Endothelial cell of umbilical vein (primary cell): ENCODE results near the gene SLC1A3. TPM values are rescaled to one million over a fixed set of nuclear protein-coding genes. Genes with fewer than 3 reads are reported as not detected.

Experiments used
- BruUV-seq: library from RNA; stranded (reverse); fragments of 400-500 nt; replicated peaks from 2 replicates; lab custom pipeline; 2021; lab: Mats Ljungman, UMichigan
- CTCF ChIA-PET: fragments of 300-600, 350-600 bp; sonication (Branson Sonifier 250); formaldehyde crosslinking; loops from one replicate; lab custom pipeline; 2021; ENCODE audit warnings: antibody characterized with exemption, inconsistent platforms; lab: Charles Lee
- POLR2A ChIA-PET: fragments of 300-600, 350-600 bp; sonication (Branson Sonifier 250); formaldehyde crosslinking; loops from one replicate; lab custom pipeline; 2021; ENCODE audit warnings: antibody characterized with exemption, inconsistent platforms; lab: Charles Lee
- DNase-seq: peaks from one replicate; pipeline ENCODE4 v3.0.0-alpha.2; 2011; ENCODE audit warnings: low read depth, low spot score
- FAIRE-seq: peaks from 2 replicates; lab custom pipeline; 2011; peaks lifted over from hg19 to GRCh38; lab: Jason Lieb, UNC
- H2AFZ ChIP-seq: 2 replicates; pipeline ENCODE4 v1.6.0; 2012; ENCODE audit warnings: low read depth, low read length, control low read depth, inconsistent platforms
- H3K27ac ChIP-seq: 2 replicates; pipeline ENCODE4 v1.5.1; 2011; ENCODE audit warnings: low read depth, mild to moderate bottlenecking, control low read depth, low read length, moderate library complexity; ENCODE audit not compliant: insufficient read depth
- H3K27me3 ChIP-seq, 2 experiments: 2 replicates each; pipeline versions ENCODE4 v1.6.0 to v1.6.1; 2011; ENCODE audit warnings: low read length in 2 of 2, mixed read lengths in 1 of 2; ENCODE audit not compliant: control insufficient read depth in 2 of 2, insufficient read depth in 2 of 2
- H3K36me3 ChIP-seq, 2 experiments: 2 replicates in 1 of 2; 3 replicates in 1 of 2; pipeline ENCODE4 v1.5.1; 2011; ENCODE audit warnings: low read length in 2 of 2, mild to moderate bottlenecking in 1 of 2, moderate library complexity in 1 of 2; ENCODE audit not compliant: control insufficient read depth in 2 of 2, insufficient read depth in 2 of 2; ENCODE audit errors: extremely low read depth in 1 of 2
- H3K4me1 ChIP-seq: 3 replicates; pipeline ENCODE4 v1.5.1; 2011; ENCODE audit warnings: mild to moderate bottlenecking, low read length; ENCODE audit not compliant: control insufficient read depth, insufficient read depth; ENCODE audit errors: extremely low read depth
- H3K4me2 ChIP-seq: 2 replicates; pipeline ENCODE4 v1.6.1; 2011; ENCODE audit warnings: low read length, control low read depth, mixed read lengths; ENCODE audit not compliant: insufficient read depth
- H3K4me3 ChIP-seq, 3 experiments: fragments of 200-600 bp in 1 of 3; sonication (generic), shearing (Covaris generic) in 1 of 3; replicated peaks in 1 of 3; 2 replicates each; pipeline ENCODE4 v1.5.1; 2011 to 2016; ENCODE audit warnings: control low read depth in 3 of 3, low read length in 3 of 3, mild to moderate bottlenecking in 2 of 3, inconsistent platforms in 1 of 3, low read depth in 1 of 3, moderate library complexity in 1 of 3; ENCODE audit not compliant: insufficient read depth in 1 of 3
- H3K79me2 ChIP-seq: 2 replicates; pipeline ENCODE4 v1.6.0; 2012; ENCODE audit warnings: low read length, inconsistent platforms; ENCODE audit not compliant: control insufficient read depth, insufficient read depth
- H3K9ac ChIP-seq: replicated peaks from 2 replicates; pipeline ENCODE3; 2011; ENCODE audit warnings: low read length, control low read depth; ENCODE audit not compliant: insufficient read depth; ENCODE audit errors: extremely low read depth
- H3K9me1 ChIP-seq: replicated peaks from 3 replicates; pipeline ENCODE4 v1.6.0; 2011; ENCODE audit warnings: mild to moderate bottlenecking, low read length; ENCODE audit not compliant: control insufficient read depth, insufficient read depth; ENCODE audit errors: extremely low read depth
- H3K9me3 ChIP-seq: replicated peaks from 2 replicates; pipeline ENCODE4 v1.5.1; 2012; ENCODE audit warnings: low read length, inconsistent platforms; ENCODE audit not compliant: control insufficient read depth, insufficient read depth
- H4K20me1 ChIP-seq: replicated peaks from 2 replicates; pipeline ENCODE3; 2011; ENCODE audit warnings: mild to moderate bottlenecking, low read length; ENCODE audit not compliant: control insufficient read depth, insufficient read depth; ENCODE audit errors: extremely low read depth
- CTCF ChIP-seq, 2 donors: IDR thresholded peaks; 1 replicate in 1 of 2; 2 replicates in 1 of 2; pipeline ENCODE4 v1.5.1; 2011; ENCODE audit warnings: low read length in 2 of 2, mild to moderate bottlenecking in 2 of 2, moderate library complexity in 2 of 2, control low read depth in 1 of 2, inconsistent platforms in 1 of 2, low read depth in 1 of 2; ENCODE audit not compliant: insufficient read depth in 1 of 2; ENCODE audit errors: extremely low read depth in 1 of 2
- EZH2 ChIP-seq: IDR thresholded peaks from 2 replicates; pipeline ENCODE4 v1.6.1; 2012; ENCODE audit warnings: borderline replicate concordance, low read depth, mild to moderate bottlenecking, moderate library complexity, low read length, inconsistent platforms; ENCODE audit not compliant: severe bottlenecking
- FOS ChIP-seq: IDR thresholded peaks from 2 replicates; pipeline ENCODE4 v1.6.1; 2011; ENCODE audit warnings: mild to moderate bottlenecking, low read length, moderate library complexity, borderline replicate concordance; ENCODE audit not compliant: insufficient read depth
- GATA2 ChIP-seq: IDR thresholded peaks from 2 replicates; pipeline ENCODE4 v1.7.0; 2011; ENCODE audit warnings: low read depth, mild to moderate bottlenecking, moderate library complexity, mixed read lengths, low read length; ENCODE audit not compliant: insufficient read length, insufficient read depth
- JUN ChIP-seq: IDR thresholded peaks from 2 replicates; pipeline ENCODE4 v1.6.1; 2011; ENCODE audit warnings: borderline replicate concordance, low read depth; ENCODE audit not compliant: insufficient read length, insufficient read depth
- MYC ChIP-seq: IDR thresholded peaks from one replicate; pipeline ENCODE4 v1.6.1; 2011; ENCODE audit warnings: mild to moderate bottlenecking, low read depth, low read length
- POLR2A ChIP-seq: IDR thresholded peaks from 2 replicates; pipeline ENCODE4 v1.6.1; 2012; ENCODE audit warnings: low read depth, mild to moderate bottlenecking, control low read depth, low read length
- POLR2AphosphoS5 ChIP-seq: IDR thresholded peaks from 2 replicates; pipeline ENCODE4 v1.6.1; 2012; ENCODE audit warnings: low read depth, mild to moderate bottlenecking, control low read depth, low read length, moderate library complexity; ENCODE audit not compliant: insufficient read depth
- dilution Hi-C: fragments of 300-500 bp; cut with MboI; formaldehyde crosslinking; loops from one replicate; pipeline ENCODE4 v1.15.0; 2019; ENCODE audit warnings: low sequenced_read_pairs; ENCODE audit not compliant: extremely low pct_ligation_motif_present
- intact Hi-C: fragments of 100-400 bp; cut with micrococcal nuclease; formaldehyde crosslinking; loops from one replicate; pipeline ENCODE4 v1.10.0; 2022
- polyA plus RNA-seq, 4 experiments: library from polyadenylated mRNA; depleted of rRNA in 3 of 4; stranded (reverse) in 3 of 4; unstranded in 1 of 4; fragments of >200 nt; gene quantifications; 2 replicates each; pipeline versions ENCODE4 v1.2.1 to v1.2.3, GENCODE V29; 2011 to 2012; ENCODE audit warnings: missing spikeins in 1 of 4
- total RNA-seq: library from RNA; stranded (reverse); gene quantifications from 2 replicates; pipeline ENCODE4 v1.2.3, GENCODE V29; 2021
- TF ChIP-seq, protein P1 (sequence below): IDR thresholded peaks from 2 replicates; pipeline ENCODE4 v1.6.1; 2011; ENCODE audit not compliant: insufficient read depth, insufficient read length

The SLC1A3 gene
- total and polyA plus RNA-seq, 2 donors (not counting 3 experiments of a cell fraction or from before 2014, with no cell fraction given) = 0.36 TPM; not detected in 1

DNA sequence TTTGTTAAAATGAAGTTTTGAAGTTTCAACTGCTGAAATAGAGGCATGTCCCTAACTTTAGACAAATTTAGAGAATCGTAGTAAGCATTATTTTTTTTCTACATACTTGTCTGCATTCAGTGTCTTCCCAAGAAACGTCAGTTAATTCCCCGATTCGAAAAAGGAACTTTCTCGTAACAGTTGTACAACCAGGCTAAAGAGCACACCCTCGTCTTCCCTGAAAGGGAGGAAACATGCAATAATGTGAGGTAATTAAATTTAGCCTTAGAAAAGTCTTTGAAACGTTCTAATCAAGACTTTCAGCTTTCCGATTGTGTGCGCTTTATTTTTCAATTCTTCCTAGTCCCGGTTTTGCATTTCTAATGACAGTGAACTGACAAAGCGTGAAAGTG, 374 bp upstream of the SLC1A3 start:
- peak overlapping the region; percentile 21 for H3K9ac ChIP-seq
- FAIRE-seq = no peak
- DNase-seq = no peak
- H3K27ac ChIP-seq = no peak overlapping the region
- peak overlapping the region; percentile 26 to 64 (median 37) for H3K4me3 ChIP-seq
- no peaks in the 10 kb centered on the region for H4K20me1 ChIP-seq
- H3K9me3 ChIP-seq = no peaks in the 10 kb centered on the region
- H3K9me1 ChIP-seq = no peaks in the 10 kb centered on the region
- no peaks in the 10 kb centered on the region for H3K79me2 ChIP-seq
- no TSS peak for BruUV-seq
- TF ChIP-seq MYC (no peak), GATA2 (no peak), POLR2AphosphoS5 (no peak), FOS (no peak), POLR2A (no peak), JUN (no peak), EZH2 (no peak), CTCF (IDR thresholded peaks at IDR 0.05; ENCODE audit: extremely low read depth in 1 of 2, insufficient read depth in 1 of 2, low read depth in 1 of 2, low read length in 2 of 2) (no peak)
- TF ChIP-seq, protein P1, sequence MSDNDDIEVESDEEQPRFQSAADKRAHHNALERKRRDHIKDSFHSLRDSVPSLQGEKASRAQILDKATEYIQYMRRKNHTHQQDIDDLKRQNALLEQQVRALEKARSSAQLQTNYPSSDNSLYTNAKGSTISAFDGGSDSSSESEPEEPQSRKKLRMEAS = no peak
- H3K4me2 ChIP-seq = peak overlapping the region; percentile 80
- H3K27me3 ChIP-seq = peaks cover 15 to 38% of the 10 kb centered on the region in 2 experiments
- POLR2A ChIA-PET = no interaction called here
- CTCF ChIA-PET = interaction anchor here (0.9 to 2.9 kb wide), 3 partner anchors 25 to 84 kb away, joined by 3 to 7 read pairs (median 4); no protein-coding TSS in a partner anchor
- peaks cover 6% of the 10 kb centered on the region for H3K4me1 ChIP-seq
- H2AFZ ChIP-seq = peak overlapping the region; percentile 88
- intact Hi-C loops (loop anchor here (1.0 to 5.0 kb wide), 2 partner anchors 31 to 99 kb away; no protein-coding TSS in a partner anchor), dilution Hi-C loops (no loop called here)
- no peaks in the 10 kb centered on the region for H3K36me3 ChIP-seq
